NCI-H1417 (cell line): ENCODE data around the gene GRM8.
"Not testable (repeated sequence)": the region's sequence is repeated elsewhere in the genome, so short reads cannot be mapped to it uniquely, and the experiment has no call there.

Source experiments
- DNase-seq, 3 experiments: peaks; one replicate each; lab custom pipeline; 2025; lab: John Stamatoyannopoulos, UW

Gene GRM8

GRCh38 chr7:126924477-126924876 is 328.3 kb downstream of the GRM8 start:
- no peak for DNase-seq

- DNase-seq, result not testable (repeated sequence)
Observed at GRCh38 chr7:126911627-126912026, 341.1 kb downstream of the GRM8 start.

GRCh38 chr7:126908564-126908963 is 344.2 kb downstream of the GRM8 start:
- not testable (repeated sequence) for DNase-seq

- DNase-seq, result not testable (repeated sequence)
Observed at GRCh38 chr7:126907657-126908056, 345.1 kb downstream of the GRM8 start.

GRCh38 chr7:126905255-126905654 is 347.5 kb downstream of the GRM8 start:
- not testable (repeated sequence) for DNase-seq

GRCh38 chr7:126901041-126901765 is 351.5 kb downstream of the GRM8 start:
- not testable (repeated sequence) for DNase-seq

- peak; percentile 76 to 94 (median 86) for DNase-seq
Observed at GRCh38 chr7:126887980-126888379, 364.8 kb downstream of the GRM8 start.

GRCh38 chr7:126887560-126887959 is 365.2 kb downstream of the GRM8 start:
- peak in 2 of 3 experiments; percentile 71 to 85 for DNase-seq

- DNase-seq, result peak in 1 of 3 experiments; percentile 68
Observed at GRCh38 chr7:126882730-126883129, 370.0 kb downstream of the GRM8 start.

GRCh38 chr7:126881908-126882307 is 370.8 kb downstream of the GRM8 start:
- DNase-seq, result peak; percentile 10 to 59 (median 23)

- peak in 1 of 3 experiments; percentile 5 for DNase-seq
Observed at GRCh38 chr7:126881315-126881714, 371.4 kb downstream of the GRM8 start.

GRCh38 chr7:126876536-126876935 is 376.2 kb downstream of the GRM8 start:
- DNase-seq, result not testable (repeated sequence)

- DNase-seq, result peak in 2 of 3 experiments; percentile 13 to 16
Observed at GRCh38 chr7:126856691-126857291, 395.9 kb downstream of the GRM8 start.

- no peak for DNase-seq
Observed at GRCh38 chr7:126845331-126845730, 407.4 kb downstream of the GRM8 start.

- peak in 1 of 3 experiments; percentile 47 for DNase-seq
Observed at GRCh38 chr7:126843883-126844282, 408.9 kb downstream of the GRM8 start.

- peak in 2 of 3 experiments; percentile 20 to 57 for DNase-seq
Observed at GRCh38 chr7:126843336-126843735, 409.4 kb downstream of the GRM8 start.

GRCh38 chr7:126842451-126842850 is 410.3 kb downstream of the GRM8 start:
- no peak for DNase-seq

GRCh38 chr7:126840869-126841268 is 411.9 kb downstream of the GRM8 start:
- peak; percentile 52 to 84 (median 68) for DNase-seq

- no peak for DNase-seq
Observed at GRCh38 chr7:126839624-126840023, 413.1 kb downstream of the GRM8 start.

GRCh38 chr7:126838194-126838593 is 414.5 kb downstream of the GRM8 start:
- DNase-seq, result no peak

GRCh38 chr7:126831241-126831640 is 421.5 kb downstream of the GRM8 start:
- not testable (repeated sequence) for DNase-seq

- DNase-seq, result no peak
Observed at GRCh38 chr7:126820925-126821324, 431.8 kb downstream of the GRM8 start.

- DNase-seq, result no peak
Observed at GRCh38 chr7:126819197-126819484, 433.6 kb downstream of the GRM8 start.
